Measurements from ENCODE around the gene RHCG. TPM values are rescaled to one million over a fixed set of nuclear protein-coding genes. Genes with fewer than 3 reads are reported as not detected.

RHCG gene
- not detected in 2 replicates for total RNA-seq (2014; rRNA removed; shearing (Covaris generic))

- DNase-seq (ENCODE audit: low spot score): peak; percentile 40
These were observed at the start of gene RHCG for GRCh38 chr15:89496155-89497098. Gene RHCG (minus strand): TSS chr15:89496583. CDS start chr15:89496544, 39 bp downstream.

GRCh38 chr15:89543389-89543788 lies 47.0 kb upstream of the RHCG start:
- DNase-seq (ENCODE audit: low spot score): peak; percentile 38

- no peak for DNase-seq (ENCODE audit: low spot score)
These were observed 46.0 kb upstream of the RHCG start for GRCh38 chr15:89542369-89542768.

GRCh38 chr15:89539027-89539426 lies 42.6 kb upstream of the RHCG start:
- DNase-seq (ENCODE audit: low spot score): no peak

GRCh38 chr15:89533861-89534544 lies 37.6 kb upstream of the RHCG start:
- no peak for DNase-seq (ENCODE audit: low spot score)

- no peak for DNase-seq (ENCODE audit: low spot score)
These were observed 35.6 kb upstream of the RHCG start for GRCh38 chr15:89531796-89532537.

GRCh38 chr15:89530976-89531375 lies 34.6 kb upstream of the RHCG start:
- DNase-seq (ENCODE audit: low spot score): no peak

GRCh38 chr15:89528757-89529352 lies 32.5 kb upstream of the RHCG start:
- DNase-seq (ENCODE audit: low spot score): no peak

GRCh38 chr15:89526601-89527441 lies 30.4 kb upstream of the RHCG start:
- DNase-seq (ENCODE audit: low spot score): no peak

- no peak for DNase-seq (ENCODE audit: low spot score)
These were observed 29.8 kb upstream of the RHCG start for GRCh38 chr15:89526181-89526580.

GRCh38 chr15:89524184-89524583 lies 27.8 kb upstream of the RHCG start:
- DNase-seq (ENCODE audit: low spot score): no peak

- no peak for DNase-seq (ENCODE audit: low spot score)
These were observed 26.7 kb upstream of the RHCG start for GRCh38 chr15:89523101-89523500.

GRCh38 chr15:89521605-89522004 lies 25.2 kb upstream of the RHCG start:
- no peak for DNase-seq (ENCODE audit: low spot score)

- DNase-seq (ENCODE audit: low spot score): no peak
These were observed 19.1 kb upstream of the RHCG start for GRCh38 chr15:89515477-89515876.

- no peak for DNase-seq (ENCODE audit: low spot score)
These were observed 18.4 kb upstream of the RHCG start for GRCh38 chr15:89514596-89515406.

- DNase-seq (ENCODE audit: low spot score): no peak
These were observed 17.8 kb upstream of the RHCG start for GRCh38 chr15:89514186-89514585.

GRCh38 chr15:89513284-89513683 lies 16.9 kb upstream of the RHCG start:
- DNase-seq (ENCODE audit: low spot score): no peak

- no peak for DNase-seq (ENCODE audit: low spot score)
These were observed 16.2 kb upstream of the RHCG start for GRCh38 chr15:89512631-89513030.

GRCh38 chr15:89506026-89506686 lies 9.8 kb upstream of the RHCG start:
- no peak for DNase-seq (ENCODE audit: low spot score)
